NCI-H2029 (cell line): Measurements from ENCODE around the gene BCR.
"Not testable (repeated sequence)": the region's sequence is repeated elsewhere in the genome, so short reads cannot be mapped to it uniquely, and the experiment has no call there.

Experiments used
- DNase-seq: peaks from one replicate; lab custom pipeline; 2025; lab: John Stamatoyannopoulos, UW

BCR gene

GRCh38 chr22:23322497-23323080, 142.3 kb downstream of the BCR start:
- DNase-seq: not testable (repeated sequence)

GRCh38 chr22:23323960-23324688, 143.8 kb downstream of the BCR start:
- not testable (repeated sequence) for DNase-seq

DNA sequence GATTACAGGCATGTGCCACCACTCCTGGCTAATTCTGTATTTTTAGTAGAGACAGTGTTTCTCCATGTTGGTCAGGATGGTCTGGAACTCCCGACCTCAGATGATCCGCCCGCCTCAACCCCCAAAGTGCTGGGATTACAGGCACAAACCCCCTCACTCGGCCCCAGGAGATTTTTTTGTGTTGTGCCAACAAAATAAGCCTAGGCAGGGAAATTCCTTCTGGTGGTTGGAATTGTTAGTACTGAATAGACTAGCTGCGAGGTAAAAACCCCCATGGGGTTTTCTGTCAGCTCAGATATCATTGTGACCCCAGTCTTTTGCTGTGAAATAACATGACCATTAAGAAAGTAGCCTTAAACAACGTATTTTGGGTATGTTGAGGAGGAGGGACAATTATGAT, 144.9 kb downstream of the BCR start:
- no peak for DNase-seq

DNA sequence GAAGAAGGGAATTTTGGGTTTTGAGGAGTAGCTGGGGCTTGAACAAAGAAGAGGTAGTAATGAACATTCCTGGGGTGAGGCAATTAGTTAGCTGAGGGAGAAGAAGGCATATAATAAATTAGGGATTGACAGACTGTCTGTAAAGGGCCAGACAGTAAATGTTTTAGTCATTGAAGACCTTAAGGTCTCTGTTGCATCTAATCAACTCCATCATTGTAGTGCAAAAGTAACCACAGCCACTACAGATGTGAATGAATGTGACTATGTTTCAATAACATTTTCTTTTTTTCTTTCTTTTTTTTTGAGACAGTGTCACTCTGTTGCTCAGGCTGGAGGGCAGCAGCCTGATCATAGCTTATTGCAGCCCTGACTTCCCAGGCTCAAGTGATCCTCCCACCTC, 153.5 kb downstream of the BCR start:
- DNase-seq: not testable (repeated sequence)

- DNase-seq: not testable (repeated sequence)
Observed at GRCh38 chr22:23337672-23338071, 157.4 kb downstream of the BCR start.

DNA sequence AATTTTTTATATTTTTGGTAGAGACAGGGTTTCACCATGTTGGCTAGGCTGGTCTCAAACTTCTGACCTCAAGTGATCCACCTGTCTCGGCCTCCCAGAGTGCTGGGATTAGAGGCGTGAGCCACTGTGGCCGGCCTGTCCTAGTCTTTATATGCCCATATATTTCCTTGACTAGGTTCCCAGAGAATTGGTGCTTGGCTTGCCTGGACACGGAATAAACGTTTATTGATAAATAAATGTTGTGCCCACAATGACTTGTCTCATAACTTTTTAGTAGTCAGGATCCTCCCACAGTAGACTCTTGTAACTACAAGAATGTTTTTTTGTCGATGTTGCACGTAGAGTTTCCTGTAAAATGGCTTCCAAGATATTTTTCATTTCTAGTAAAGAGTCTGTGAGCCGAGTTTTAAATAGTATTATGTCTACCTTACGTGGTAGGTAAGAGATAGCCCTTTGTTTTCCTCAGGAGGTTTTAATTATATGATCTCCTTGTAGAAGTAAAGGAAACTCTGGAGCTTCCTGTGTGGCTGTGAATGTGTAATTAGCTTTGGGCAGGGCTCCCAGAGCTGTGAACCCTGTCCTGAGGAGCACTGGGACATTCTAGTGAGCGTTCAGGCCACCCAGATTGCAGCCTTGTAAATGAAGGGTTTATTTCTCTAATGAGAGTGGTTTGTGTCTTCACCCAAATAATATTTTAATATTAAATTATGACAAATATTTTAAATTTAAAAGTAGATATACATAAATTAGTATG, 161.8 kb downstream of the BCR start:
- DNase-seq: not testable (repeated sequence)

GRCh38 chr22:23351321-23351720, 171.0 kb downstream of the BCR start:
- no peak for DNase-seq

GRCh38 chr22:23353004-23353403, 172.7 kb downstream of the BCR start:
- no peak for DNase-seq

GRCh38 chr22:23353696-23354095, 173.4 kb downstream of the BCR start:
- no peak for DNase-seq

DNA sequence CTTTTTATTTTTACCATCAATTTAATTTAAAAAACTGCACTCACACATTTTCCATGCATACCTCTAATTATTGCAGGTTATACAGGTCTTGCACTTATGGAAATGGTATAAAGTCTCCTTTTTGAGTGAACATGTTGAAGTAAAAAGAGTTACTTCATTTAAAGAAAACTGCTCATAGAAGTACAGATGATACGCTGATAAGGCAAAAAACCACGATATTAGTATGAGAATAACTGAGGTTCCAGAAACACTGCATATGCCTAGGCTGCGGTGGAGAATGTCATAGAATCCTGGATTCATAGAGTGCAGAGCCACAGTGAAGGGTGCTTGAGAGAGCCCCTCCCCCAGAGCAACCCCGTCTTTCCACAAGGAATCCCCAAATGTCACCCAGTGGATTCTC, 175.8 kb downstream of the BCR start:
- DNase-seq: no peak

DNA sequence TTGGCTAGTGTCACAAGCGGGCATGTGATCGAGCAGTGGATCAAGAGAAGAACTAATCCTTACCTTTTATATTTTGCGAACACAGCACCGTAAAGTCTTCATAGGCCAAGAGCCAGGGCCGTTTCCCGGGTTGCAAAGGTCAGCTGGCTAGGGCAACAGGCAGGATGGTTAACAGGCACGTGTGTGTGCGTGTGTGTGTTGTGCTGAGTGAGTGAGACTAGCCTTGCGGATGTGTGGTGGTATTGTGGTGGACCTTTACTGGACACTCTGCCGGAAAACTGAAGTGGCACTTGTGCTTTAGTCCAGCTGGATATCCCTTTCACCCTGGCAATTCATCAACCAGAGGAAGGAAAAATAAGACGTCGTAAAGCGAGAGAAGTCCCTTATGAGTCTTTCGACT, 176.7 kb downstream of the BCR start:
- no peak for DNase-seq

GRCh38 chr22:23359583-23360123, 179.3 kb downstream of the BCR start:
- DNase-seq: no peak

- no peak for DNase-seq
Observed at GRCh38 chr22:23361676-23362075, 181.4 kb downstream of the BCR start.

- DNase-seq: no peak
Observed at GRCh38 chr22:23363683-23364082, 183.4 kb downstream of the BCR start.

GRCh38 chr22:23364389-23364788, 184.1 kb downstream of the BCR start:
- no peak for DNase-seq

- no peak for DNase-seq
Observed at GRCh38 chr22:23365524-23365923, 185.2 kb downstream of the BCR start.

- no peak for DNase-seq
Observed at GRCh38 chr22:23365961-23366360, 185.7 kb downstream of the BCR start.

GRCh38 chr22:23367196-23367595, 186.9 kb downstream of the BCR start:
- DNase-seq: not testable (repeated sequence)
